Loucy (cell line): Measurements from ENCODE around the gene HEXD.

Experiments
- H2AFZ ChIP-seq: fragments of 200-600 bp; sonication (generic); 2 replicates; pipeline ENCODE4 v1.6.0; 2016; ENCODE audit warnings: antibody characterized with exemption, mild to moderate bottlenecking, low read length, moderate library complexity
- H3F3A ChIP-seq: fragments of 200-600 bp; 2 replicates; pipeline ENCODE4 v1.6.0; 2016; ENCODE audit warnings: antibody characterized with exemption, low read depth, mild to moderate bottlenecking
- H3K27me3 ChIP-seq: fragments of 200-600 bp; sonication (generic); 2 replicates; pipeline ENCODE4 v1.6.1; 2014; ENCODE audit warnings: low read length, mild to moderate bottlenecking; ENCODE audit not compliant: insufficient read depth, poor library complexity, severe bottlenecking
- H3K36me3 ChIP-seq: fragments of 200-600 bp; sonication (generic); 2 replicates; pipeline ENCODE4 v1.6.1; 2016; ENCODE audit warnings: low read length; ENCODE audit not compliant: insufficient read depth
- H3K4me1 ChIP-seq: fragments of 200-600 bp; sonication (generic); 2 replicates; pipeline ENCODE4 v1.5.1; 2014; ENCODE audit warnings: low read length, mild to moderate bottlenecking; ENCODE audit not compliant: insufficient read depth, poor library complexity, severe bottlenecking
- H3K4me2 ChIP-seq: fragments of 200-600 bp; sonication (generic); 2 replicates; pipeline ENCODE4 v1.6.0; 2014; ENCODE audit warnings: antibody characterized with exemption, low read length, low read depth, mild to moderate bottlenecking; ENCODE audit not compliant: poor library complexity, severe bottlenecking
- H3K4me3 ChIP-seq: fragments of 200-600 bp; sonication (generic); 2 replicates; pipeline ENCODE4 v1.5.1; 2014; ENCODE audit warnings: low read length, mild to moderate bottlenecking, mixed read lengths; ENCODE audit not compliant: poor library complexity, severe bottlenecking
- H3K79me2 ChIP-seq: fragments of 200-600 bp; sonication (generic); 2 replicates; pipeline ENCODE4 v1.6.1; 2014; ENCODE audit warnings: low read length; ENCODE audit not compliant: insufficient read depth
- H3K9ac ChIP-seq: fragments of 200-600 bp; sonication (generic); 2 replicates; pipeline ENCODE4 v1.6.0; 2014; ENCODE audit warnings: mild to moderate bottlenecking, low read depth, low read length, moderate library complexity; ENCODE audit not compliant: poor library complexity, severe bottlenecking
- H3K9me2 ChIP-seq: fragments of 200-600 bp; sonication (generic); replicated peaks from 2 replicates; pipeline ENCODE4 v1.6.1; 2016; ENCODE audit warnings: low read depth, low read length, mixed read lengths
- H3K9me3 ChIP-seq: fragments of 200-600 bp; sonication (generic); 2 replicates; pipeline ENCODE4 v1.6.1; 2014; ENCODE audit warnings: mild to moderate bottlenecking, antibody characterized with exemption, low read length, low read depth; ENCODE audit not compliant: insufficient read depth
- H4K20me1 ChIP-seq: fragments of 200-600 bp; sonication (generic); 2 replicates; pipeline ENCODE4 v1.6.0; 2014; ENCODE audit warnings: antibody characterized with exemption, low read length, mild to moderate bottlenecking; ENCODE audit not compliant: insufficient read depth, poor library complexity, severe bottlenecking
- CTCF ChIP-seq: fragments of 200-600 bp; sonication (generic); conservative IDR thresholded peaks from 2 replicates; pipeline ENCODE4 v1.5.1; 2014; ENCODE audit warnings: mild to moderate bottlenecking, antibody characterized with exemption, low read length
- EZH2phosphoT487 ChIP-seq: fragments of 200-600 bp; IDR thresholded peaks from 2 replicates; pipeline ENCODE4 v1.6.1; 2018; ENCODE audit warnings: antibody characterized with exemption, mild to moderate bottlenecking, moderate library complexity, borderline replicate concordance

The HEXD gene

GRCh38 chr17:82424001-82424862 lies 6.1 kb downstream of the HEXD start:
- Histone ChIP-seq H3K79me2 (peaks cover 25% of the 10 kb centered on the region), H3F3A (0 out of 2 replicates have a peak, but pooled peaks cover 4% of the 10 kb centered on the region), H3K9me2 (no peaks in the 10 kb centered on the region), H3K27me3 (no peaks in the 10 kb centered on the region), H3K9me3 (no peaks in the 10 kb centered on the region), H3K4me3 (no peak overlapping the region), H3K4me2 (peak overlapping the region; percentile 44), H3K36me3 (no peaks in the 10 kb centered on the region), H2AFZ (no peak overlapping the region), H3K9ac (peak overlapping the region; percentile 51), H4K20me1 (no peaks in the 10 kb centered on the region), H3K4me1 (peaks cover 23% of the 10 kb centered on the region)
- TF ChIP-seq CTCF = peak; percentile 96
- no peak for TF ChIP-seq EZH2phosphoT487

GRCh38 chr17:82424863-82425159 lies 6.7 kb downstream of the HEXD start:
- H3K4me3 ChIP-seq = no peak overlapping the region
- H3K79me2 ChIP-seq = peaks cover 20% of the 10 kb centered on the region
- H4K20me1 ChIP-seq = no peaks in the 10 kb centered on the region
- peak overlapping the region; percentile 51 for H3K9ac ChIP-seq
- no peaks in the 10 kb centered on the region for H3K36me3 ChIP-seq
- H3K9me2 ChIP-seq = no peaks in the 10 kb centered on the region
- H3K4me1 ChIP-seq = peaks cover 23% of the 10 kb centered on the region
- no peaks in the 10 kb centered on the region for H3K9me3 ChIP-seq
- no peak for TF ChIP-seq CTCF
- TF ChIP-seq EZH2phosphoT487 = no peak
- peak overlapping the region; percentile 44 for H3K4me2 ChIP-seq
- no peaks in the 10 kb centered on the region for H3K27me3 ChIP-seq
- H2AFZ ChIP-seq = no peak overlapping the region
- 0 out of 2 replicates have a peak, but pooled peaks cover 4% of the 10 kb centered on the region for H3F3A ChIP-seq

DNA sequence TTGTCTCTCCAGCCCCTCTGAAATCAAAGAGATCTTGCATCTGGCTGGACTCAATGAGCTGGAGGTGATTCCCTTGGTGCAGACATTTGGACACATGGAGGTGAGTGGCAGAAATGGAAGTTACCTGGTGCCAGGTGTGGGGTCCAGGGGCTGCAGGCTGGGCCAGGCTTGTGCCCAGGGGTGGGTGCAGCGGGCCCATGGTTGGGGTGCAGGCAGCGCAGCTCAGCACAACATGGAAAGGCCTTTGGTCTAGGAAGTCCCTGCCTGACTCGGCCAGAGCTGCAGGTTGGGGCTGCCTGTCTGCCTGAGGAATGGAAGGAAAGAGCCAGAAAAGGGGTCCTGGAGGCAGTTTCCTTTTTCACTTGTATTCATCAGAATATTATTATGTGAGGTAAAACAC lies 10.4 kb downstream of the HEXD start:
- H3K4me2 ChIP-seq = peak overlapping the region; percentile 80
- H3K27me3 ChIP-seq = no peaks in the 10 kb centered on the region
- H2AFZ ChIP-seq = no peak overlapping the region

More for the DNA sequence above, 10.4 kb downstream of the HEXD start:
- Histone ChIP-seq H4K20me1 (no peaks in the 10 kb centered on the region), H3K9me2 (no peaks in the 10 kb centered on the region), H3K9ac (peak overlapping the region; percentile 68), H3F3A (peaks cover 7% of the 10 kb centered on the region; the same call in 1 of the 2 replicates), H3K4me3 (peak overlapping the region; percentile 73), H3K36me3 (no peaks in the 10 kb centered on the region), H3K9me3 (no peaks in the 10 kb centered on the region), H3K79me2 (peaks cover 16% of the 10 kb centered on the region), H3K4me1 (peaks cover 39% of the 10 kb centered on the region)
- TF ChIP-seq CTCF (no peak), EZH2phosphoT487 (no peak)
